Caki2 (cell line): ENCODE results near the gene APLP2. TPM values are rescaled to one million over a fixed set of nuclear protein-coding genes. Genes with fewer than 3 reads are reported as not detected.

Experiments
- DNase-seq: peaks from one replicate; pipeline ENCODE4 v3.0.0-alpha.2; 2015; ENCODE audit warnings: low read depth
- in situ Hi-C: cut with HindIII; loops from 2 replicates; pipeline ENCODE4 v1.10.0; 2016; ENCODE audit warnings: low sequenced_read_pairs, low pct_unique_long_range_greater_than_20kb, mixed read lengths
- total RNA-seq: library from RNA; depleted of rRNA; stranded (reverse); fragments of >200 nt; shearing (Covaris generic); gene quantifications from 2 replicates; pipeline ENCODE4 v1.2.3, GENCODE V29; 2014; ENCODE audit warnings: low replicate concordance

Gene APLP2
- total RNA-seq, 1 experiment from 2014 or later = 169 TPM

DNA sequence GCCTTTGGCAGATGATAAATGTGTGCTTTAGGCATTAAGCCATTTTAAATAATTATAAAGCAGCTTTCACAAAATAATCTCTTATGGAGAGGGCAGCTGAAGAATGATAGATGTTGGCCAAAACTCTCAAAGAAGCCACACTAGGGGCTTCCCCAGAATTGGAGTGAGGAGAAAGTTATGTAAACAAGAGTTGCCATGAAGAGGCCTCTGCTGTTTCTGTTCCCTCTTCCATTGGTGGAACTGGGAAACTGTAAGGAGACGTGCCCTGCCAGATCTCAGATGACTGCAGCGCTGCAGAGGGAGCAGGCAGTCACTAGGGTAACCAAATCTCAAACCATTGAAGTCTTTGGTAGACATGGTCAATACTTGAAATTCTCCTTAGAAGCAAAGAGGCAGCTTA lies 19.4 kb upstream of the APLP2 start:
- in situ Hi-C loops = no loop called here
- DNase-seq = no peak

GRCh38 chr11:130051082-130051481 lies 18.6 kb upstream of the APLP2 start:
- in situ Hi-C loops = no loop called here
- no peak for DNase-seq

DNA sequence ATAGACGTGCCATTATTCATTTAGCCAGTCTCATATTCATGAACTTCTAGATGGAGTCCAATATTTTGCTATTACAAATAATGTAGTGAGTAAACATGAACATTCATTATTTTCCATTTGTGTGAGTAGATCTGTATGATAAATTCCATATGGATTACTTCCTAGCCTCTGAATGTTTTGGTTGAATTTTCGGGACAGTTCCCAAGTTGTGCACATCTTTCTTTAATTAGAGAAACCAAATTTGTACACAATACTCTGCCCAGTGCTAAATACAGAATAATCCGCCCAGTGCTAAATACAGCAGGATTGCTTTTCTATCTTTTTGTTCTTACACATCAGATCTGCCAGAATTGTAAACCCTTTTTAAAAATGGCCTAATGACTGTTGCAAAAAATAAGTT lies 17.1 kb upstream of the APLP2 start:
- in situ Hi-C loops = no loop called here
- no peak for DNase-seq

GRCh38 chr11:130054966-130055365 lies 14.7 kb upstream of the APLP2 start:
- in situ Hi-C loops = no loop called here
- DNase-seq = no peak

DNA sequence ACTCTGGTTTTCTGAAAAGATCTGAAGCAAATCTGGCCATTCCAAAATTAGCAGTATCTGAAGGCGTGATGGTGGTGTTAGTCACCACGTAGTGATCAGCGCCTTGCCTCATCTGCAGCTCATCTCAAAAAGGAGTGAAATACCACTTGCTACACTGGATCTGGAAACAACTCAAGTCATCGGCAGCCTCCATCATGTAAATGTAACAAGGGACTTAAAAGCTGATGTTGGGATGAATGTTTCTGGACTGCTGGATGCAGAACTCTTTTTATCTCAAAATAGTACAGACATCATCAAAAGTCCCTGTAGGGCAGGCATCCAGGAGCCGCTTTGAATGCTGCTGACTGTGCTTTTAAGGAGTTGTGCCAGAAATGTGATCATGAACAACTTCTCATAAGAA lies 14.1 kb upstream of the APLP2 start:
- no peak for DNase-seq
- in situ Hi-C loops = no loop called here

GRCh38 chr11:130061017-130061416 lies 8.7 kb upstream of the APLP2 start:
- no peak for DNase-seq
- in situ Hi-C loops = no loop called here

DNA sequence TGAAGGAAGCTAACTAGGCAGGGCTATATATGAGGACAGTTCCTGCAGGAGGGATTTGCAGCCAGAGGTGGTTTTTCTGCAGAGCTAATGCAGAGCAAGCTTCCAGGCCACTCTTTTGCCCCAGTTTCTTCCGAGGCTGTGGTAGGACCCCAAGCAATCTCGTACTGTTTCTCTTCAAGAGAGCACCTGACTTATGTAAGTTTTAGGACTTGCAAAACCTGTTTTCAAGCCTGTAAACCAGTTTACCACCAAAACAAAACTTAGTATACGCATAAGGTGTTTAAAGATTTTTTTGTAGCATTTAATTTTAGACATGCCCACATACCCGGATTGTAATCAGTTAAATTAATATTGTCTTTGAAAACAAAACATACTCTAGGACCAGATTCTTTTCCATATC lies 7.7 kb upstream of the APLP2 start:
- in situ Hi-C loops = no loop called here
- no peak for DNase-seq

- in situ Hi-C loops = no loop called here
- DNase-seq = no peak
Observed at GRCh38 chr11:130063451-130063850, 6.2 kb upstream of the APLP2 start.

- DNase-seq = no peak
- in situ Hi-C loops = no loop called here
Observed at GRCh38 chr11:130064596-130064995, 5.1 kb upstream of the APLP2 start.

DNA sequence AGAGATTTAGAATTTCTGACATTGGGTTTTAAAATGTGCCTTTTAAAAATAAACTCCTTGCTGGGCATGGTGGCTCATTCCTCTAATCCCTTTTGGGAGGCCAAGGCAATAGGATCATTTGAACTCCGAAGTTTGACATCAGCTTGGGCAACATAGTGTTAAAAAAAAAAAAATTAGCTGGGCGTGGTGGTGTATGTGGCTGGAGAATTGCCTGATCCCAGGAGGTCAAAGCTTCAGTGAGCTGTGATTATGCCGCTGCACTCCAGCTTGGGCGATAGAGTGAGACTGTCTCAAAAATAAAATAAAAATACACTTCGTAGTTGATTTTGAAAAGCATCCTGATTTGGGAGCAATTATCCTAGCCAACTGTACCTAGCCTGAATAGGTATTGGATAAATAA lies 3.4 kb upstream of the APLP2 start:
- no peak for DNase-seq
- in situ Hi-C loops = no loop called here

DNA sequence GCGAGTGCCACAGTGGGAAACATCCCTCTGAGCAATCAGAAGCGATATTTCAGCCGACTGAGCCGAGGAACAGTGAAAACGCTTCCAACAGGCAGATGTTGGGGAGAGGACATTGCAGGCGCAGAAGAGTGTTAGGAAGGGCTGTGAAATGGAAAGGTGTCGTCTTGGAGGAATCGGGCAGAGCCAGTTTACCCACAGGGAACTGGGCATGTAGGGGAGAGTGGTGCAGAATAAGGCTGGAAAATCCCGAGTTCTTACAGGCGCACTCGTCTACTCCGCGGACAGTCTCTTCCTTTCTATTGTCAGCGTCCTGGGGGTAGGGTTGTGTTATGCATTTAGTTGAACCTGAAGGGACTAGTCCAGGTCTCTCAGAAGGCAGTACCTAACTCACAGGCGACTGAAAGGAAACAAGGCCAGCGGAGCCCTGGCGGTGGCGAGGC lies 1.1 kb upstream of the APLP2 start:
- DNase-seq = no peak
- in situ Hi-C loops = no loop called here

DNA sequence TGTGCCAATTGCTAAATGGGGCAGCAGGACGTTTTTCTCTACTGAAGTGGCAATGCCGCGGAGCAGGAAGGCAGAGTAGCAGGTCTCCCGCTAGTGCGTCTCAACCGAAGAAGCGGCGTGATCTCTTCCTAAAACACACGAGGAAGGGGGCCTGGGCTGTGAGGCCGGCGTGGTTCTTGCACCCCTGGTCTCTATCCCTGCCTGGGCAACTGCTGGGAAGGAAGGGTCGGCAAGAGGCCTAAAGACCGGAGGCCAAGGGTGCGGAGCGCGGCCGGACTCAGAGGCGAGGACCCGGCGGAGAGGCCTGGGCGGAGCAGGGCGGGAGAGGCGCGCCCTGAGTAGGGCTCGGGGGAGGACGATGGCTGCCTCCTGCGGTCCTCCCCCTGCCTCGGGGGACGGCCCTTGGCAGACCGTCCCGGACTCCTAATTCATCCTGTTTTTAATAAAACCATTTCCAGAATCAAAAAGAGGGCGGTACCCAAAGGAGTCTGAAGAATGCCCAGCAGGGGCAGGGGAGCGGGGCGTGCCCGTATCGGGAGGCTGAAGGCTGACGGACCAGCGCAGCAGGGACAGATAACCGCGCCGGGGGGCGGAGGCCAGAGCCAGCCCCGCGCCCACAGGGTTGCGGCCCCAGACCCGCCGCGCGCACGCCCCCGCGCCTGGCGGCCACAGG lies 572 bp upstream of the APLP2 start:
- in situ Hi-C loops = no loop called here

DNA sequence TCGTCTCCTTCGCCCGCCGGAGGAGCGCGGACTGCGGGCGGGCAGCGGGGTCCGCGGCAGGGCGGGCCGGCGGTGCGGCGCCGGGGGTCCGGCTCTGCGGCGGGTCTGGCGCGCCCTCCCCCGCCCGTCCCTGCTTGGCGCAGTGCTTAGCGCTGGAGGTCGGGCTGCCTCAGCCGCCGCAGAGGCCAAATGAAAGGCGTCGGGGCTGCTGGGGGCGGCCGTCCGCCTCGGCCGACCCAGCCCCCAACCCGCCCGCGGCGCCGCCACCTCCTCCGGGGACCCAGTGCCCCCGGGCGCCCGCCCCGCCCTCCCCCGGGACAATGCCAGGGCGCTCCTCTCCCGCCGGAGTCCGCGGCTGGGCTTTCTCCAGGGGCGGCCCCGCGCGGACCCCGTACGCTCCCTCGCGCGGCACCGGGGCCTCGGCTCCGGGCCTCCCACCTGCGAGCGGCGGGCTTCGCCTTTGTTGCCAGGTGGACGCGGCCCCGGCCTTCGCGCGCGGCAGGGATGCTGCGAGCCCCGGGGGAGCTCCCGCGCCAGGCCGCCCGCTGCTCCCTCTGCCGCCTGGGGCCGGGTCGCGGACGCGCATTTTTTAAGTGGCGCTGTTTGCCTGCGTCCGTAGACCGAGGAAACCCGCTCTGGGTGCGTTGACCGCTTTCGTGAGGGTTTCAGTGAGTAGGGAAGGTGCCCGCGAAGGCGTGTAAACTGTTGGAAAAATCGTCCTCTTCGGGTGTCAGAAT lies 583 bp downstream of the APLP2 start:
- DNase-seq = no peak
- in situ Hi-C loops = no loop called here

More for the DNA sequence above, 572 bp upstream of the APLP2 start:
- DNase-seq = peak; percentile 81

DNA sequence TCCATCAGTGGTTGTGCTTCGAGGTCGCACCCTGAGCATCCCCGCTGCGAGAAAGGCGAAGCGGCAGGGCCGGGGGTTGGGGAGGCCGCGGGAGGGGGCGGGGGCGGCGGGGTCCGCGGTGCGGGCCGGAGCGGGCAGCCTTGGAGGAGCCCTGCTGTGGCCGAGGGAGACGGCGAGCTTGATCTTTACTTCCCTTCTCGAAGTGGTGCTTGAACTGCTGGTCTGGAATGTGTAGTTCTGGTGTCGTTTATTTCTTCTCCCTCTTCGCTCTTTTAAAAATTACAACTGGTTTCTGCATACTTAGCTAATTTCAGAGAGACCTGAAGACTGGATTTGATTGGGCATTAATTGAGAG lies 1.1 kb downstream of the APLP2 start:
- in situ Hi-C loops = no loop called here
- DNase-seq = no peak

DNA sequence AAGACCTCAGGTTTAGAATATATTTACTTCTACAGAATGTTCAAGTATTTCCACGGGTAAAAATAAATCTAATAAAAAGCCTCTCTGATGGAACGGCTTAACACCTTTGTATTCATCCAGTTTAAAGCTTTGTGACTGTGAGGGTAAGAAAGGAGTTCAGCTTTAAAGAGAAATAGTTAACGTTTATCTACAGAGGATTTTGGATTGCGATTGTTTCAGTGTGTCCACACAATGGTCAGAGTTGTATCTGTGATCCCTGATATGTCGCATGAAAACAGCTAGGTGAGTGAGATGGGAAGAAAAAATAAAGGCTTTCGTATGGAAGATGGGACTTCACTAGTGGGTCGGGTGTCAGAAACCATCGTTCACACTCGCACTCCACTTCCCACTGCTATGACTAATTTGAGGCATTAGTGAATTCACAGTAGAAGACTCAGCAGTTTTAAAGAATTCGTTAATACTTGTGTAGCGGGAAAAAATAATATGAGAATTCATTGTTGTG lies 1.6 kb downstream of the APLP2 start:
- in situ Hi-C loops = no loop called here
- no peak for DNase-seq

DNA sequence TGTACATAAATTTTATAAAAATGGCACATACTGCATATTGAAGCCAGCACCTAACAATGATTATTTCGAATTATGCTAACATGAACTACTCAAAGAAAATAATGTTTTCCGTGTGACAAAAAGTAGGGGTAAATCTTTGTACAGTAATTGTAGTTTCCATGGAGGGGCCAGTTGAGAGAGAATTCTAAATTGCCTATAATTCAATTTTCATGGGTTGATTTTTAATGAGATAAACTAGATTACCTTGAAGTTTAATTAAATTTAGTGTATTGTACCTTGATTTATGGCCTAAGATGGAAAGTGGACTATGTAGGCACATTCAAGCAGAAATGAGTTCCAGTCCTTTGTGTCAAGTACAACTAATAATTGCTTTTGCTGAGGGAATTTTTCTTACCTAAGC lies 5.0 kb downstream of the APLP2 start:
- in situ Hi-C loops = no loop called here
- no peak for DNase-seq

DNA sequence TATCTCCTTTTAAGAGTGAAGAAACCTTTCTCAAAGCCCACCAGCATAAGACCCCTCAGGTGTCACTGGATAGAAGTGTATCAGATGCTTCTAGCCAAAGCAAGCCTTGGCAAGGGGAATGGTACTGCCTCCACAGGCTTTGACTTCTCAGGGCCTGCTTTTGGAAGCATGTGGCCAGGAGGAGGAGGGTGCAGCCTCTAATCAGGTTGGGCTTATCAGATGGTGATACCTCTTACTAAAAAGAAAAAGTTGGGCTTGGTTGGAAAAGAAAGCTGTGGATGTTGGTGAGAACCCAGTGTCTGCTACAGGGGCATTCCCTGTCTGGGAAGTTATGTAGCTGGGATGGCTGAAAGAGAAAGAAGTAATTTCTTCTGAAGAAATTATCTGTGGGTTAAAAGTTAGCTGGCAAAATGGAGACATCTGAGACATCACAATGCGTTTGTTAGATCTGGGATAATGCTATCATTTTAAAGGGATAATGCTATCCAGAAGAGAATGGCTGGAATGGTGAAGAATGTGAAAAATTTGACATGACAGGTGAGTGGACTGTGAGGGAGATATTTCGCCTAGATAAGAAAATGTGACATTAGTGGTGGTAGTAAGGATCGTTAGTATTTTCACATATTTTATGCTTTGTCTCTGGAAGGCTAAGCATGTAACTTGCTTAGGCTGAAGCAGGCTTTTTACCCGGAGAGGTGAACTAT lies 7.2 kb downstream of the APLP2 start:
- DNase-seq = no peak
- in situ Hi-C loops = no loop called here

DNA sequence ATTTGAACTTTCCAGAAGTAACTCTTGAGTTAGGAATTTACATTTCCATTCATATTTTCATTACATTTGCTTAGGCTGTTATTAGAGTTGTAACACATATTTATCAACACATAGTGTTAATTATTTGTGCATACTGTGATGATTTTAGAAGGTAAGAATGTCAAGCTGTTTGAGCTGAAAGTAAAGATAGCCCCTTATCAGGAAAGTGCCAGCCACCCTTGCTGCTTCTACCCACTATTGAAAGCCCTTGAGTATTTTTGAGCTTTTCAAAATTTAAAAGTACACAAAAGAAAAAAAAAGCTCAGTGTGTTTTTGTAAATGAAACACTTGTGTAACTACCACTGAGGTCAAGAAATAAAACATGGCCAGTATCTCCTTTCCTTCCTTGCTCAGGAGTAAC lies 8.0 kb downstream of the APLP2 start:
- in situ Hi-C loops = no loop called here
- no peak for DNase-seq

- in situ Hi-C loops = no loop called here
- no peak for DNase-seq
Observed at GRCh38 chr11:130078080-130078479, 8.4 kb downstream of the APLP2 start.
